NCI-H1694 (cell line): ENCODE results near the gene PCDH17.
A peak's percentile ranks its signal among the peaks of the same experiment; 100 is the strongest.

Experiments
- DNase-seq: peaks from one replicate; lab custom pipeline; 2025; lab: John Stamatoyannopoulos, UW

Gene PCDH17

GRCh38 chr13:57739543-57740190 lies 108.1 kb downstream of the PCDH17 start:
- DNase-seq: no peak

- DNase-seq: peak; percentile 59
These were observed 109.2 kb downstream of the PCDH17 start for GRCh38 chr13:57740719-57741118.

GRCh38 chr13:57748096-57748495 lies 116.6 kb downstream of the PCDH17 start:
- DNase-seq: no peak

GRCh38 chr13:57760951-57761350 lies 129.4 kb downstream of the PCDH17 start:
- no peak for DNase-seq

GRCh38 chr13:57763689-57764088 lies 132.1 kb downstream of the PCDH17 start:
- no peak for DNase-seq
